Measurements from ENCODE around the gene ULK2. TPM values are rescaled to one million over a fixed set of nuclear protein-coding genes. Genes with fewer than 3 reads are reported as not detected.

The ULK2 gene
- total RNA-seq, 1 donor from 2014 or later = 29.8 TPM

GRCh38 chr17:19755821-19756510, 111.8 kb downstream of the ULK2 start:
- no peak overlapping the region for H3K27ac Mint-ChIP-seq (ENCODE audit: unreplicated experiment)
- H3K9me3 Mint-ChIP-seq (ENCODE audit: low read depth) = no peaks in the 10 kb centered on the region
- H3K4me1 Mint-ChIP-seq (ENCODE audit: low read depth) = peaks cover 27% of the 10 kb centered on the region
- no peak overlapping the region for H3K4me3 Mint-ChIP-seq (ENCODE audit: unreplicated experiment)
- H3K36me3 Mint-ChIP-seq (ENCODE audit: low read depth) = no peaks in the 10 kb centered on the region
- H3K27me3 Mint-ChIP-seq (ENCODE audit: low read depth) = no peaks in the 10 kb centered on the region
- peak; percentile 76 for DNase-seq (ENCODE audit: low spot score)
- TF ChIP-seq CTCF (IDR thresholded peaks at IDR 0.05) = no peak

GRCh38 chr17:19755392-19755791, 112.3 kb downstream of the ULK2 start:
- Mint-ChIP-seq H3K27ac (ENCODE audit: unreplicated experiment) (no peak overlapping the region), H3K9me3 (ENCODE audit: low read depth) (no peaks in the 10 kb centered on the region), H3K27me3 (ENCODE audit: low read depth) (no peaks in the 10 kb centered on the region), H3K4me3 (ENCODE audit: unreplicated experiment) (no peak overlapping the region), H3K36me3 (ENCODE audit: low read depth) (no peaks in the 10 kb centered on the region), H3K4me1 (ENCODE audit: low read depth) (peaks cover 27% of the 10 kb centered on the region)
- peak; percentile 62 for DNase-seq (ENCODE audit: low spot score)
- no peak for TF ChIP-seq CTCF (IDR thresholded peaks at IDR 0.05)

- peak; percentile 67 for TF ChIP-seq CTCF (IDR thresholded peaks at IDR 0.05)
- Mint-ChIP-seq H3K9me3 (ENCODE audit: low read depth) (no peaks in the 10 kb centered on the region), H3K4me3 (ENCODE audit: unreplicated experiment) (no peak overlapping the region), H3K4me1 (ENCODE audit: low read depth) (peaks cover 27% of the 10 kb centered on the region), H3K36me3 (ENCODE audit: low read depth) (no peaks in the 10 kb centered on the region), H3K27ac (ENCODE audit: unreplicated experiment) (peak overlapping the region; percentile 93), H3K27me3 (ENCODE audit: low read depth) (no peaks in the 10 kb centered on the region)
- DNase-seq (ENCODE audit: low spot score) = peak; percentile 67
These were observed 113.9 kb downstream of the ULK2 start for GRCh38 chr17:19753661-19754463.

- no peaks in the 10 kb centered on the region for H3K36me3 Mint-ChIP-seq (ENCODE audit: low read depth)
- DNase-seq (ENCODE audit: low spot score) = peak; percentile 96
- H3K4me1 Mint-ChIP-seq (ENCODE audit: low read depth) = peaks cover 35% of the 10 kb centered on the region
- no peak for TF ChIP-seq CTCF (IDR thresholded peaks at IDR 0.05)
- H3K9me3 Mint-ChIP-seq (ENCODE audit: low read depth) = no peaks in the 10 kb centered on the region
- peak overlapping the region; percentile 93 for H3K27ac Mint-ChIP-seq (ENCODE audit: unreplicated experiment)
- no peak overlapping the region for H3K4me3 Mint-ChIP-seq (ENCODE audit: unreplicated experiment)
- no peaks in the 10 kb centered on the region for H3K27me3 Mint-ChIP-seq (ENCODE audit: low read depth)
These were observed 114.7 kb downstream of the ULK2 start for GRCh38 chr17:19753051-19753509.

GRCh38 chr17:19752216-19753050, 115.3 kb downstream of the ULK2 start:
- TF ChIP-seq CTCF (IDR thresholded peaks at IDR 0.05) = no peak
- H3K4me3 Mint-ChIP-seq (ENCODE audit: unreplicated experiment) = no peak overlapping the region
- peaks cover 3% of the 10 kb centered on the region for H3K27me3 Mint-ChIP-seq (ENCODE audit: low read depth)
- DNase-seq (ENCODE audit: low spot score) = peak; percentile 65
- H3K36me3 Mint-ChIP-seq (ENCODE audit: low read depth) = no peaks in the 10 kb centered on the region
- peak overlapping the region; percentile 93 for H3K27ac Mint-ChIP-seq (ENCODE audit: unreplicated experiment)
- H3K9me3 Mint-ChIP-seq (ENCODE audit: low read depth) = no peaks in the 10 kb centered on the region
- peaks cover 37% of the 10 kb centered on the region for H3K4me1 Mint-ChIP-seq (ENCODE audit: low read depth)
